H1 (cell line): Measurements from ENCODE around the gene PLEK. TPM values are rescaled to one million over a fixed set of nuclear protein-coding genes. Genes with fewer than 3 reads are reported as not detected.

Source experiments
- CTCF ChIA-PET: fragments of 300-600 bp; sonication (Branson Sonifier 250); formaldehyde crosslinking; loops from one replicate; lab custom pipeline; 2021; ENCODE audit not compliant: partially characterized antibody; lab: Charles Lee
- POLR2A ChIA-PET: fragments of 300-600 bp; sonication (Branson Sonifier 250); formaldehyde crosslinking; loops from one replicate; lab custom pipeline; 2021; ENCODE audit warnings: inconsistent platforms; ENCODE audit not compliant: partially characterized antibody; lab: Charles Lee
- DNase-seq, 2 experiments: peaks; one replicate each; pipeline versions ENCODE4 v3.0.0 to v3.0.0-alpha.2; 2010 to 2022; ENCODE audit warnings: low spot score in 2 of 2, low read depth in 1 of 2, mixed read lengths in 1 of 2
- FAIRE-seq: peaks from 2 replicates; lab custom pipeline; 2011; peaks lifted over from hg19 to GRCh38; lab: Jason Lieb, UNC
- H2AFZ ChIP-seq: 2 replicates; pipeline ENCODE4 v1.8.1; 2012; ENCODE audit warnings: low read length, inconsistent platforms
- H2AK5ac ChIP-seq: 2 replicates; pipeline ENCODE4 v1.6.1; 2013; ENCODE audit warnings: low read depth, low read length
- H2BK120ac ChIP-seq: replicated peaks from 2 replicates; pipeline ENCODE3; 2013; ENCODE audit warnings: low read depth, low read length, inconsistent platforms
- H2BK12ac ChIP-seq: 2 replicates; pipeline ENCODE4 v1.6.1; 2013; ENCODE audit warnings: low read depth, low read length
- H2BK15ac ChIP-seq: 2 replicates; pipeline ENCODE4 v1.6.1; 2013; ENCODE audit warnings: low read length
- H2BK20ac ChIP-seq: 2 replicates; pipeline ENCODE4 v1.6.1; 2013; ENCODE audit warnings: low read length
- H2BK5ac ChIP-seq: 2 replicates; pipeline ENCODE4 v1.6.1; 2013; ENCODE audit warnings: low read depth, low read length
- H3K14ac ChIP-seq: 2 replicates; pipeline ENCODE4 v1.6.1; 2013; ENCODE audit warnings: inconsistent platforms; ENCODE audit not compliant: insufficient read length
- H3K18ac ChIP-seq: 2 replicates; pipeline ENCODE4 v1.6.1; 2013; ENCODE audit warnings: low read length; ENCODE audit errors: extremely low read depth
- H3K23ac ChIP-seq: 2 replicates; pipeline ENCODE4 v1.6.1; 2013; ENCODE audit warnings: inconsistent platforms; ENCODE audit not compliant: insufficient read length
- H3K23me2 ChIP-seq: 2 replicates; pipeline ENCODE4 v1.6.1; 2013; ENCODE audit warnings: low read depth, low read length
- H3K27ac ChIP-seq: 2 replicates; pipeline ENCODE4 v1.6.1; 2011; ENCODE audit warnings: low read depth, low read length, inconsistent platforms
- H3K27me3 ChIP-seq, 4 experiments: replicated peaks in 1 of 4; 1 replicate in 1 of 4; 2 replicates in 3 of 4; pipeline versions ENCODE4 v1.6.1 to v1.8.1; 2011 to 2013; ENCODE audit warnings: low read length in 3 of 4, mild to moderate bottlenecking in 3 of 4, inconsistent platforms in 2 of 4, mixed read lengths in 2 of 4, moderate library complexity in 1 of 4; ENCODE audit not compliant: control insufficient read depth in 3 of 4, insufficient read depth in 3 of 4; ENCODE audit errors: extremely low read depth in 1 of 4
- H3K36me3 ChIP-seq, 4 experiments: 2 replicates each; pipeline versions ENCODE4 v1.6.1 to v1.8.1; 2011 to 2013; ENCODE audit warnings: mild to moderate bottlenecking in 4 of 4, low read length in 3 of 4, moderate library complexity in 2 of 4, control low read depth in 1 of 4, inconsistent platforms in 1 of 4; ENCODE audit not compliant: insufficient read depth in 4 of 4, control insufficient read depth in 2 of 4
- H3K4ac ChIP-seq: replicated peaks from 2 replicates; pipeline ENCODE3; 2013; ENCODE audit warnings: low read length, low read depth, mixed read lengths, inconsistent platforms; ENCODE audit not compliant: insufficient read length
- H3K4me1 ChIP-seq, 4 experiments: replicated peaks in 1 of 4; 1 replicate in 1 of 4; 2 replicates in 3 of 4; pipeline versions ENCODE4 v1.6.1 to v1.8.1; 2011 to 2013; ENCODE audit warnings: low read length in 3 of 4, inconsistent platforms in 2 of 4, mixed read lengths in 1 of 4; ENCODE audit not compliant: insufficient read depth in 4 of 4, control insufficient read depth in 3 of 4
- H3K4me2 ChIP-seq, 2 experiments: 2 replicates each; pipeline versions ENCODE4 v1.6.1 to v1.8.1; 2011 to 2013; ENCODE audit warnings: low read depth in 2 of 2, low read length in 2 of 2, control low read depth in 1 of 2, inconsistent platforms in 1 of 2, mild to moderate bottlenecking in 1 of 2; ENCODE audit not compliant: insufficient read depth in 1 of 2
- H3K4me3 ChIP-seq, 4 experiments: fragments of 200-600, 300-600 bp in 1 of 4; sonication (generic), shearing (Covaris generic), sonication (Bioruptor Twin) in 1 of 4; 2 replicates each; pipeline versions ENCODE4 v1.5.1 to v1.8.1; 2011 to 2016; ENCODE audit warnings: low read length in 4 of 4, low read depth in 3 of 4, control low read depth in 2 of 4, inconsistent platforms in 2 of 4, mild to moderate bottlenecking in 2 of 4, mixed read lengths in 1 of 4, moderate library complexity in 1 of 4; ENCODE audit not compliant: insufficient read depth in 2 of 4; ENCODE audit errors: extremely low read depth in 1 of 4
- H3K56ac ChIP-seq: replicated peaks from 2 replicates; pipeline ENCODE3; 2013; ENCODE audit warnings: low read depth, mild to moderate bottlenecking, mixed read lengths, low read length, inconsistent platforms; ENCODE audit not compliant: insufficient read length
- H3K79me1 ChIP-seq: 2 replicates; pipeline ENCODE4 v1.6.1; 2013; ENCODE audit warnings: low read depth, low read length, control low read depth
- H3K79me2 ChIP-seq, 2 experiments: 2 replicates each; pipeline versions ENCODE4 v1.6.1 to v1.8.1; 2012 to 2013; ENCODE audit warnings: low read length in 2 of 2, mild to moderate bottlenecking in 2 of 2, inconsistent platforms in 1 of 2; ENCODE audit not compliant: insufficient read depth in 2 of 2, control insufficient read depth in 1 of 2
- H3K9ac ChIP-seq, 4 experiments: replicated peaks in 1 of 4; 1 replicate in 1 of 4; 2 replicates in 3 of 4; pipeline versions ENCODE4 v1.6.1 to v1.8.1; 2011 to 2013; ENCODE audit warnings: low read depth in 3 of 4, low read length in 3 of 4, control low read depth in 2 of 4, mild to moderate bottlenecking in 2 of 4, moderate library complexity in 2 of 4, inconsistent platforms in 1 of 4; ENCODE audit errors: extremely low read depth in 1 of 4
- H3K9me3 ChIP-seq, 2 experiments: 2 replicates each; pipeline versions ENCODE4 v1.6.1 to v1.8.1; 2012 to 2013; ENCODE audit warnings: mild to moderate bottlenecking in 2 of 2, moderate library complexity in 2 of 2, control low read depth in 1 of 2, inconsistent platforms in 1 of 2, low read depth in 1 of 2, low read length in 1 of 2, mixed read lengths in 1 of 2; ENCODE audit not compliant: insufficient read depth in 2 of 2
- H4K20me1 ChIP-seq, 2 experiments: replicated peaks in 1 of 2; 2 replicates each; pipeline versions ENCODE3 to v1.8.1; 2011 to 2013; ENCODE audit warnings: inconsistent platforms in 2 of 2, low read length in 2 of 2, mild to moderate bottlenecking in 1 of 2; ENCODE audit not compliant: insufficient read depth in 2 of 2, control insufficient read depth in 1 of 2
- H4K5ac ChIP-seq: 2 replicates; pipeline ENCODE4 v1.6.1; 2013; ENCODE audit warnings: low read length, low read depth, mixed read lengths, inconsistent platforms; ENCODE audit not compliant: insufficient read length
- H4K8ac ChIP-seq: 2 replicates; pipeline ENCODE4 v1.8.0; 2013; ENCODE audit warnings: mild to moderate bottlenecking, moderate library complexity, low read length, inconsistent platforms; ENCODE audit not compliant: insufficient read depth; ENCODE audit errors: extremely low read depth
- H4K91ac ChIP-seq: replicated peaks from 2 replicates; pipeline ENCODE3; 2013; ENCODE audit warnings: low read length, mixed read lengths, inconsistent platforms; ENCODE audit not compliant: insufficient read length
- CBX8 ChIP-seq: fragments of 300-800, 300-1000 bp; sonication (generic); IDR thresholded peaks from 2 replicates; pipeline ENCODE4 v1.7.1; 2016; ENCODE audit warnings: low read depth, low read length, borderline replicate concordance
- CTBP2 ChIP-seq: IDR thresholded peaks from 2 replicates; pipeline ENCODE4 v1.7.0; 2011; ENCODE audit warnings: borderline replicate concordance, mild to moderate bottlenecking, moderate library complexity, mixed read lengths, low read length; ENCODE audit not compliant: insufficient read depth, insufficient read length
- GABPA ChIP-seq: IDR thresholded peaks from 2 replicates; pipeline ENCODE4 v1.6.1; 2011; ENCODE audit warnings: mild to moderate bottlenecking, low read length, moderate library complexity, borderline replicate concordance; ENCODE audit not compliant: insufficient read depth
- NANOG ChIP-seq: IDR thresholded peaks from 2 replicates; pipeline ENCODE4 v1.6.1; 2011; ENCODE audit warnings: low read length, low read depth, mild to moderate bottlenecking, inconsistent platforms; ENCODE audit not compliant: insufficient read depth, poor library complexity, severe bottlenecking
- ZNF274 ChIP-seq: IDR thresholded peaks from 2 replicates; pipeline ENCODE4 v1.7.0; 2012; ENCODE audit warnings: low read length, borderline replicate concordance; ENCODE audit errors: extremely low read depth
- WGBS, 2 experiments: shearing (Covaris generic) in 1 of 2; methylation state at CpG; one replicate each; pipeline versions ENCODE4 v1.1.6 to v1.1.7; 2013 to 2015; ENCODE audit warnings: low lambda C conversion rate in 2 of 2, mixed read lengths in 2 of 2, inconsistent platforms in 1 of 2, low coverage in 1 of 2, missing lambda C conversion rate in 1 of 2; ENCODE audit not compliant: insufficient replicate concordance in 2 of 2, insufficient coverage in 1 of 2, insufficient read length in 1 of 2; ENCODE audit errors: extremely low coverage in 1 of 2, missing lambda C conversion rate in 1 of 2; 5-methylcytosine and 5-hydroxymethylcytosine counted together
- polyA plus RNA-seq, 7 experiments: library from polyadenylated mRNA; depleted of rRNA in 3 of 7; stranded (reverse) in 5 of 7; unstranded in 2 of 7; fragments of >200 nt in 5 of 7; fragments of 200-250 nt in 2 of 7; gene quantifications; 1 replicate in 5 of 7; 2 replicates in 1 of 7; 4 replicates in 1 of 7; pipeline versions ENCODE4 v1.2.1 to v1.2.3, GENCODE V29; 2011 to 2013; ENCODE audit warnings: missing spikeins in 2 of 7, mixed read lengths in 2 of 7
- total RNA-seq: library from RNA; stranded (reverse); fragmentation: NEBNext Ultra II Directional; extraction: Animal tissue kit (Norgen Biotek cat#: 25700); gene quantifications from 2 replicates; pipeline ENCODE4 v1.2.1, GENCODE V29; 2021
- TF ChIP-seq, protein P1 (sequence below): IDR thresholded peaks from 2 replicates; pipeline ENCODE4 v1.6.1; 2012; ENCODE audit warnings: inconsistent platforms

PLEK gene
- total and polyA plus RNA-seq, 2 of the 8 experiments (the other 6 are each of a cell fraction or from before 2014, with no cell fraction given), result not detected

- no peak overlapping the region for H2AFZ ChIP-seq
- H3K23me2 ChIP-seq, result no peaks in the 10 kb centered on the region
- no peak overlapping the region for H3K4ac ChIP-seq
- H3K79me1 ChIP-seq, result no peaks in the 10 kb centered on the region
- no peak overlapping the region for H3K23ac ChIP-seq
- H3K4me1 ChIP-seq, result no peaks in the 10 kb centered on the region
- no peak overlapping the region for H3K56ac ChIP-seq
- FAIRE-seq (no peak), DNase-seq (no peak)
- no peaks in the 10 kb centered on the region for H4K20me1 ChIP-seq
- no peak overlapping the region for H2BK12ac ChIP-seq
- H3K27ac ChIP-seq, result no peak overlapping the region
- no peak for TF ChIP-seq NANOG
- TF ChIP-seq CTBP2, result no peak
- no peak for TF ChIP-seq GABPA
- no peak for TF ChIP-seq CBX8
- TF ChIP-seq ZNF274, result no peak
- TF ChIP-seq, protein P1, sequence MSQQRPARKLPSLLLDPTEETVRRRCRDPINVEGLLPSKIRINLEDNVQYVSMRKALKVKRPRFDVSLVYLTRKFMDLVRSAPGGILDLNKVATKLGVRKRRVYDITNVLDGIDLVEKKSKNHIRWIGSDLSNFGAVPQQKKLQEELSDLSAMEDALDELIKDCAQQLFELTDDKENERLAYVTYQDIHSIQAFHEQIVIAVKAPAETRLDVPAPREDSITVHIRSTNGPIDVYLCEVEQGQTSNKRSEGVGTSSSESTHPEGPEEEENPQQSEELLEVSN, result no peak
- no peak overlapping the region for H3K4me2 ChIP-seq
- no peak overlapping the region for H3K9ac ChIP-seq
- no peak overlapping the region for H2BK15ac ChIP-seq
- ChIA-PET CTCF (no interaction called here), POLR2A (no interaction called here)
- 70% methylated on average over 5 of the region's 5 CpGs; no CpG with 5 or more reads in 1 of the 2 experiments for WGBS, 2 experiments
- no peak overlapping the region for H2BK120ac ChIP-seq
- H3K4me3 ChIP-seq, result no peak overlapping the region
- no peak overlapping the region for H2AK5ac ChIP-seq
- no peaks in the 10 kb centered on the region for H3K36me3 ChIP-seq
- no peak overlapping the region for H3K18ac ChIP-seq
- no peak overlapping the region for H4K91ac ChIP-seq
- no peak overlapping the region for H4K8ac ChIP-seq
- H2BK5ac ChIP-seq, result no peak overlapping the region
- H3K27me3 ChIP-seq, result no peaks in the 10 kb centered on the region
- no peaks in the 10 kb centered on the region for H3K79me2 ChIP-seq
- H2BK20ac ChIP-seq, result no peak overlapping the region
- H3K14ac ChIP-seq, result no peak overlapping the region
- H4K5ac ChIP-seq, result no peak overlapping the region
- no peaks in the 10 kb centered on the region for H3K9me3 ChIP-seq
Measured at GRCh38 chr2:68384485-68385107, 19.5 kb downstream of the PLEK start.
